ENCODE data around the gene MYOM1.

Gene MYOM1

GRCh38 chr18:3245853-3246634, 26.3 kb upstream of the MYOM1 start:
- CTCF ChIA-PET: interaction anchor here (0.6 to 4.7 kb wide), 73 partner anchors 8 to 499 kb away, joined by 3 to 73 read pairs (median 5); partner anchors contain the start of genes MYL12B and MYOM1
- POLR2A ChIA-PET: interaction anchor here (1.2 to 1.9 kb wide), 2 partner anchors 68 to 251 kb away, joined by 3 to 5 read pairs; no protein-coding TSS in a partner anchor

GRCh38 chr18:3245185-3245564, 25.4 kb upstream of the MYOM1 start:
- no peak for TF ChIP-seq CTCF (IDR thresholded peaks at IDR 0.05; ENCODE audit: control extremely low read depth, extremely low read depth, low read depth, missing control alignments)
- POLR2A ChIA-PET: interaction anchor here (0.7 kb wide), 1 partner anchor 284 kb away, joined by 4 read pairs; no protein-coding TSS in a partner anchor
- no peak for DNase-seq (ENCODE audit: extremely low spot score)
- CTCF ChIA-PET: interaction anchor here (0.7 to 4.7 kb wide), 49 partner anchors 7 to 480 kb away, joined by 3 to 73 read pairs (median 6); partner anchors contain the start of genes MYL12B and MYOM1

More at GRCh38 chr18:3245853-3246634, 26.3 kb upstream of the MYOM1 start:
- peak; percentile 94 for TF ChIP-seq CTCF (IDR thresholded peaks at IDR 0.05; ENCODE audit: control extremely low read depth, extremely low read depth, low read depth, missing control alignments)
- peak; percentile 78 for DNase-seq (ENCODE audit: extremely low spot score)

DNA sequence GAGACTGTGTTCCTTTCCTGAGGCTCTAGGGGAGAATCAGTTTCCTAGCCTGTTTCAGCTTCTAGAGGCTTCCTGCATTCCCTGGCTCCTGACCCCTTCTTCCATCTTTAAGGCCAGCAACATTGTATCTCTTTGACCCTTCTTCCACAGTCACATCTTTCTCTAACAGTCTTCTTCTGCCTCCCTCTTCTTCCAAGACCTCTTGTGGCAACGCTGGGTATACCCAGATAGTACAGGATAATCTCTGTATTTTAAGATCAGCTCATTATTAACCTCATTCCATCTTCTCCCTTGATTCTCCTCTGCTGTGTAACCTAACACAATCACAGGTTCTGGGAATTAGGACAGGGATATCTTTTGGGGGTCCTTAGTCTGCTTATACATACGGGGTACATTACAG, 19.0 kb upstream of the MYOM1 start:
- DNase-seq (ENCODE audit: extremely low spot score): no peak
- TF ChIP-seq CTCF (IDR thresholded peaks at IDR 0.05; ENCODE audit: control extremely low read depth, extremely low read depth, low read depth, missing control alignments): no peak
- ChIA-PET CTCF (interaction anchor here (0.7 to 3.5 kb wide), 9 partner anchors 8 to 256 kb away, joined by 3 to 10 read pairs (median 3); partner anchors contain the start of gene MYL12A), POLR2A (no interaction called here)

DNA sequence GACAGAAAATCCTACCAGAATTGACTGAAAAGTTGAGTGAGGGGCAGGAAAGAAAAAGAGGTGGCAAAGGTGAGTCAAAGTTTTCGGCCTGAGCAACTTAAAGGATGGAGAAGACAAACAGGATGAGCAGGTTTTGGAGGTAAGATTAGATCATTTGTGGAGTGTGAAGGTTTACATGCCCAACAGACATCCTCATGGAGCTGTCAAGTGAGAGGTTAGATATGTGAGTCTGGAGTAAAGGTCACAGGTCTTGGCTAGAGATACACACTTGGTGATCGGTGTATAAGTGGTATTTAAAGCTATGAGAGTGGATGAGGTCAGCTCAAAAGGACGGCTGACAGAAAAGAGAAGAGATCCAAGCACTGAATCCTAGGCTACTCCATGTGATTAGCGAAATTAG, 16.7 kb upstream of the MYOM1 start:
- ChIA-PET CTCF (interaction anchor here (3.5 kb wide), 1 partner anchor 10 kb away, joined by 10 read pairs; no protein-coding TSS in a partner anchor), POLR2A (no interaction called here)

GRCh38 chr18:3235846-3236245, 16.1 kb upstream of the MYOM1 start:
- ChIA-PET CTCF (interaction anchor here (1.1 kb wide), 1 partner anchor 84 kb away, joined by 3 read pairs; no protein-coding TSS in a partner anchor), POLR2A (no interaction called here)
- no peak for DNase-seq (ENCODE audit: extremely low spot score)
- TF ChIP-seq CTCF (IDR thresholded peaks at IDR 0.05; ENCODE audit: control extremely low read depth, extremely low read depth, low read depth, missing control alignments): no peak

More for the DNA sequence above, 16.7 kb upstream of the MYOM1 start:
- no peak for TF ChIP-seq CTCF (IDR thresholded peaks at IDR 0.05; ENCODE audit: control extremely low read depth, extremely low read depth, low read depth, missing control alignments)
- no peak for DNase-seq (ENCODE audit: extremely low spot score)

DNA sequence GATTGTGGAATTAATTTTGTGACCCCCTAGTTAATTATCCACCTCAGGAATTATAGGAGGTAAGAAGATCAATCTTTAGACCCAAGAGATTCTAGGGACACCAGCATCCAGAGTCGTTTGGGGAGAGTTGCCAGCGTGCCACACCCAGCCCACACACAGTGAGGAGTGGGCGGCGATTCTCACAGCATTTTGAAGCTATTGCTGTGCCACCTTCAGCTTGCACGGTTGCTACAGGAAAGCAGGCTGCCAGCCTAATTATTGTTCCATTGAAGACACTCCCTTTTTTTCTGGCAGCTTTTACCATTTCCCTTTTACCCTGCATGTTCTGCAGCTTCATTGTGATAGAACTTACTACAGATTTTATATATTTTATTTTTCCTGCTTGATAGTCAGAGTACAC, 14.7 kb upstream of the MYOM1 start:
- ChIA-PET CTCF (interaction anchor here (1.2 to 1.3 kb wide), 2 partner anchors 12 to 105 kb away, joined by 3 to 7 read pairs; no protein-coding TSS in a partner anchor), POLR2A (no interaction called here)
- no peak for DNase-seq (ENCODE audit: extremely low spot score)

More for the DNA sequence above, 14.7 kb upstream of the MYOM1 start:
- TF ChIP-seq CTCF (IDR thresholded peaks at IDR 0.05; ENCODE audit: control extremely low read depth, extremely low read depth, low read depth, missing control alignments): no peak
